Measurements from ENCODE around the gene MACROD2. TPM values are rescaled to one million over a fixed set of nuclear protein-coding genes. Genes with fewer than 3 reads are reported as not detected.

MACROD2 gene
- total and polyA plus RNA-seq, 2 experiments from 2014 or later, result 2.8 to 4.3 TPM

DNA sequence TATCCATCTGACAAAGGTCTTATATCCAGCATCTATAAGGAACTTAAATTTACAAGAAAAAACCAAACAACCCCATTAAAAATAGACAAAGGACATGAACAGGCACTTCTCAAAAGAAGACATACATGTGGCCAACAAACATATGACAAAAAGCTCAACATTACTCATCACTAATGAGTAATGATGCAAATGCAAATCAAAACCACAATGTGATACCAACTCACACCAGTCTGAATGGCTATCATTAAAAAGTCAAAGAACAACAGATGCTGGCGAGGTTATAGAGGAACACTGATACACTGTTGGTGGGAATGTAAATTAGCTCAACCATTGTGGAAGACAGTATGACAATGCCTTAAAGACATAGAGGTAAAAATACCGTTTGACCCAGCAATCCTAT lies 13.9 kb downstream of the MACROD2 start (continued):
- TF ChIP-seq, protein P1, sequence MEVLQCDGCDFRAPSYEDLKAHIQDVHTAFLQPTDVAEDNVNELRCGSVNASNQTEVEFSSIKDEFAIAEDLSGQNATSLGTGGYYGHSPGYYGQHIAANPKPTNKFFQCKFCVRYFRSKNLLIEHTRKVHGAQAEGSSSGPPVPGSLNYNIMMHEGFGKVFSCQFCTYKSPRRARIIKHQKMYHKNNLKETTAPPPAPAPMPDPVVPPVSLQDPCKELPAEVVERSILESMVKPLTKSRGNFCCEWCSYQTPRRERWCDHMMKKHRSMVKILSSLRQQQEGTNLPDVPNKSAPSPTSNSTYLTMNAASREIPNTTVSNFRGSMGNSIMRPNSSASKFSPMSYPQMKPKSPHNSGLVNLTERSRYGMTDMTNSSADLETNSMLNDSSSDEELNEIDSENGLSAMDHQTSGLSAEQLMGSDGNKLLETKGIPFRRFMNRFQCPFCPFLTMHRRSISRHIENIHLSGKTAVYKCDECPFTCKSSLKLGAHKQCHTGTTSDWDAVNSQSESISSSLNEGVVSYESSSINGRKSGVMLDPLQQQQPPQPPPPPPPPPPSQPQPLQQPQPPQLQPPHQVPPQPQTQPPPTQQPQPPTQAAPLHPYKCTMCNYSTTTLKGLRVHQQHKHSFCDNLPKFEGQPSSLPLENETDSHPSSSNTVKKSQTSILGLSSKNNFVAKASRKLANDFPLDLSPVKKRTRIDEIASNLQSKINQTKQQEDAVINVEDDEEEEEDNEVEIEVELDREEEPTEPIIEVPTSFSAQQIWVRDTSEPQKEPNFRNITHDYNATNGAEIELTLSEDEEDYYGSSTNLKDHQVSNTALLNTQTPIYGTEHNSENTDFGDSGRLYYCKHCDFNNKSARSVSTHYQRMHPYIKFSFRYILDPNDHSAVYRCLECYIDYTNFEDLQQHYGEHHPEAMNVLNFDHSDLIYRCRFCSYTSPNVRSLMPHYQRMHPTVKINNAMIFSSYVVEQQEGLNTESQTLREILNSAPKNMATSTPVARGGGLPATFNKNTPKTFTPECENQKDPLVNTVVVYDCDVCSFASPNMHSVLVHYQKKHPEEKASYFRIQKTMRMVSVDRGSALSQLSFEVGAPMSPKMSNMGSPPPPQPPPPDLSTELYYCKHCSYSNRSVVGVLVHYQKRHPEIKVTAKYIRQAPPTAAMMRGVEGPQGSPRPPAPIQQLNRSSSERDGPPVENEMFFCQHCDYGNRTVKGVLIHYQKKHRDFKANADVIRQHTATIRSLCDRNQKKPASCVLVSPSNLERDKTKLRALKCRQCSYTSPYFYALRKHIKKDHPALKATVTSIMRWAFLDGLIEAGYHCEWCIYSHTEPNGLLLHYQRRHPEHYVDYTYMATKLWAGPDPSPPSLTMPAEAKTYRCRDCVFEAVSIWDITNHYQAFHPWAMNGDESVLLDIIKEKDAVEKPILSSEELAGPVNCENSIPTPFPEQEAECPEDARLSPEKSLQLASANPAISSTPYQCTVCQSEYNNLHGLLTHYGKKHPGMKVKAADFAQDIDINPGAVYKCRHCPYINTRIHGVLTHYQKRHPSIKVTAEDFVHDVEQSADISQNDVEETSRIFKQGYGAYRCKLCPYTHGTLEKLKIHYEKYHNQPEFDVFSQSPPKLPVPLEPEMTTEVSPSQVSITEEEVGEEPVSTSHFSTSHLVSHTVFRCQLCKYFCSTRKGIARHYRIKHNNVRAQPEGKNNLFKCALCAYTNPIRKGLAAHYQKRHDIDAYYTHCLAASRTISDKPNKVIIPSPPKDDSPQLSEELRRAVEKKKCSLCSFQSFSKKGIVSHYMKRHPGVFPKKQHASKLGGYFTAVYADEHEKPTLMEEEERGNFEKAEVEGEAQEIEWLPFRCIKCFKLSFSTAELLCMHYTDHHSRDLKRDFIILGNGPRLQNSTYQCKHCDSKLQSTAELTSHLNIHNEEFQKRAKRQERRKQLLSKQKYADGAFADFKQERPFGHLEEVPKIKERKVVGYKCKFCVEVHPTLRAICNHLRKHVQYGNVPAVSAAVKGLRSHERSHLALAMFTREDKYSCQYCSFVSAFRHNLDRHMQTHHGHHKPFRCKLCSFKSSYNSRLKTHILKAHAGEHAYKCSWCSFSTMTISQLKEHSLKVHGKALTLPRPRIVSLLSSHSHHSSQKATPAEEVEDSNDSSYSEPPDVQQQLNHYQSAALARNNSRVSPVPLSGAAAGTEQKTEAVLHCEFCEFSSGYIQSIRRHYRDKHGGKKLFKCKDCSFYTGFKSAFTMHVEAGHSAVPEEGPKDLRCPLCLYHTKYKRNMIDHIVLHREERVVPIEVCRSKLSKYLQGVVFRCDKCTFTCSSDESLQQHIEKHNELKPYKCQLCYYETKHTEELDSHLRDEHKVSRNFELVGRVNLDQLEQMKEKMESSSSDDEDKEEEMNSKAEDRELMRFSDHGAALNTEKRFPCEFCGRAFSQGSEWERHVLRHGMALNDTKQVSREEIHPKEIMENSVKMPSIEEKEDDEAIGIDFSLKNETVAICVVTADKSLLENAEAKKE (CRISPR knock-in tag; IDR thresholded peaks at IDR 0.05), result no peak
- no peak for TF ChIP-seq STAT1 (IDR thresholded peaks at IDR 0.05; ENCODE audit: unreplicated experiment)
- TF ChIP-seq ZNF331 (CRISPR knock-in tag; IDR thresholded peaks at IDR 0.05; ENCODE audit: low read depth), result no peak
- TF ChIP-seq, protein P2, sequence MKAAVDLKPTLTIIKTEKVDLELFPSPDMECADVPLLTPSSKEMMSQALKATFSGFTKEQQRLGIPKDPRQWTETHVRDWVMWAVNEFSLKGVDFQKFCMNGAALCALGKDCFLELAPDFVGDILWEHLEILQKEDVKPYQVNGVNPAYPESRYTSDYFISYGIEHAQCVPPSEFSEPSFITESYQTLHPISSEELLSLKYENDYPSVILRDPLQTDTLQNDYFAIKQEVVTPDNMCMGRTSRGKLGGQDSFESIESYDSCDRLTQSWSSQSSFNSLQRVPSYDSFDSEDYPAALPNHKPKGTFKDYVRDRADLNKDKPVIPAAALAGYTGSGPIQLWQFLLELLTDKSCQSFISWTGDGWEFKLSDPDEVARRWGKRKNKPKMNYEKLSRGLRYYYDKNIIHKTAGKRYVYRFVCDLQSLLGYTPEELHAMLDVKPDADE (IDR thresholded peaks at IDR 0.05), result no peak
- no peak for TF ChIP-seq NANOG (IDR thresholded peaks at IDR 0.05; ENCODE audit: borderline replicate concordance)
- TF ChIP-seq ZNF114 (CRISPR knock-in tag; IDR thresholded peaks at IDR 0.05), result no peak
- no peak for TF ChIP-seq CREB1 (CRISPR knock-in tag; IDR thresholded peaks at IDR 0.05; ENCODE audit: low read depth)
- no peak for TF ChIP-seq EZH2 (IDR thresholded peaks at IDR 0.05; ENCODE audit: low read depth, unreplicated experiment)
- TF ChIP-seq JUNB (IDR thresholded peaks at IDR 0.05; ENCODE audit: unreplicated experiment), result no peak
- TF ChIP-seq, protein P3, sequence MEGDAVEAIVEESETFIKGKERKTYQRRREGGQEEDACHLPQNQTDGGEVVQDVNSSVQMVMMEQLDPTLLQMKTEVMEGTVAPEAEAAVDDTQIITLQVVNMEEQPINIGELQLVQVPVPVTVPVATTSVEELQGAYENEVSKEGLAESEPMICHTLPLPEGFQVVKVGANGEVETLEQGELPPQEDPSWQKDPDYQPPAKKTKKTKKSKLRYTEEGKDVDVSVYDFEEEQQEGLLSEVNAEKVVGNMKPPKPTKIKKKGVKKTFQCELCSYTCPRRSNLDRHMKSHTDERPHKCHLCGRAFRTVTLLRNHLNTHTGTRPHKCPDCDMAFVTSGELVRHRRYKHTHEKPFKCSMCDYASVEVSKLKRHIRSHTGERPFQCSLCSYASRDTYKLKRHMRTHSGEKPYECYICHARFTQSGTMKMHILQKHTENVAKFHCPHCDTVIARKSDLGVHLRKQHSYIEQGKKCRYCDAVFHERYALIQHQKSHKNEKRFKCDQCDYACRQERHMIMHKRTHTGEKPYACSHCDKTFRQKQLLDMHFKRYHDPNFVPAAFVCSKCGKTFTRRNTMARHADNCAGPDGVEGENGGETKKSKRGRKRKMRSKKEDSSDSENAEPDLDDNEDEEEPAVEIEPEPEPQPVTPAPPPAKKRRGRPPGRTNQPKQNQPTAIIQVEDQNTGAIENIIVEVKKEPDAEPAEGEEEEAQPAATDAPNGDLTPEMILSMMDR (conservative IDR thresholded peaks at IDR 0.05; ENCODE audit: low read depth in 2 of 2), result no peak

Data from GM23338 (cell line).